Ecto neural progenitor cell (in vitro differentiated cells): ENCODE data around the gene FHIT.
"Not testable (repeated sequence)": the region's sequence is repeated elsewhere in the genome, so short reads cannot be mapped to it uniquely, and the experiment has no call there.

Source experiments
- DNase-seq: peaks from one replicate; pipeline ENCODE4 v3.0.0-alpha.2; 2018; ENCODE audit warnings: low spot score

The FHIT gene

GRCh38 chr3:60703956-60704736 is 547.1 kb downstream of the FHIT start:
- no peak for DNase-seq

- no peak for DNase-seq
Observed at GRCh38 chr3:60703008-60703407, 548.2 kb downstream of the FHIT start.

- DNase-seq, result no peak
Observed at GRCh38 chr3:60698117-60698516, 553.1 kb downstream of the FHIT start.

- no peak for DNase-seq
Observed at GRCh38 chr3:60697132-60697531, 554.1 kb downstream of the FHIT start.

GRCh38 chr3:60696428-60697125 is 554.7 kb downstream of the FHIT start:
- DNase-seq, result no peak

- no peak for DNase-seq
Observed at GRCh38 chr3:60675424-60675823, 575.8 kb downstream of the FHIT start.

GRCh38 chr3:60674870-60675269 is 576.4 kb downstream of the FHIT start:
- DNase-seq, result no peak

GRCh38 chr3:60673123-60673522 is 578.1 kb downstream of the FHIT start:
- DNase-seq, result no peak

- not testable (repeated sequence) for DNase-seq
Observed at GRCh38 chr3:60672337-60672736, 578.9 kb downstream of the FHIT start.

- DNase-seq, result peak; percentile 51
Observed at GRCh38 chr3:60669636-60670035, 581.6 kb downstream of the FHIT start.

- DNase-seq, result no peak
Observed at GRCh38 chr3:60660026-60660425, 591.2 kb downstream of the FHIT start.

GRCh38 chr3:60659098-60659497 is 592.2 kb downstream of the FHIT start:
- DNase-seq, result no peak

GRCh38 chr3:60657972-60658371 is 593.3 kb downstream of the FHIT start:
- DNase-seq, result no peak

- DNase-seq, result no peak
Observed at GRCh38 chr3:60652829-60653228, 598.4 kb downstream of the FHIT start.

- no peak for DNase-seq
Observed at GRCh38 chr3:60651799-60652198, 599.5 kb downstream of the FHIT start.

GRCh38 chr3:60650171-60650570 is 601.1 kb downstream of the FHIT start:
- DNase-seq, result no peak

- no peak for DNase-seq
Observed at GRCh38 chr3:60645801-60646200, 605.5 kb downstream of the FHIT start.

GRCh38 chr3:60643831-60644230 is 607.4 kb downstream of the FHIT start:
- DNase-seq, result no peak

GRCh38 chr3:60641354-60641753 is 609.9 kb downstream of the FHIT start:
- DNase-seq, result no peak

GRCh38 chr3:60636846-60637245 is 614.4 kb downstream of the FHIT start:
- no peak for DNase-seq

GRCh38 chr3:60633644-60634043 is 617.6 kb downstream of the FHIT start:
- DNase-seq, result no peak

GRCh38 chr3:60631509-60631908 is 619.7 kb downstream of the FHIT start:
- DNase-seq, result no peak

- DNase-seq, result no peak
Observed at GRCh38 chr3:60630953-60631352, 620.3 kb downstream of the FHIT start.

- no peak for DNase-seq
Observed at GRCh38 chr3:60629816-60630215, 621.4 kb downstream of the FHIT start.
